OCI-LY7 (cell line): ENCODE results near the gene MAPK14. TPM values are rescaled to one million over a fixed set of nuclear protein-coding genes. Genes with fewer than 3 reads are reported as not detected.

Source experiments
- BruUV-seq: library from RNA; stranded (reverse); fragments of 400-500 nt; replicated peaks from 2 replicates; lab custom pipeline; 2021; lab: Mats Ljungman, UMichigan
- CTCF ChIA-PET: fragments of 300-600 bp; sonication (Branson Sonifier 250); formaldehyde crosslinking; loops from one replicate; lab custom pipeline; 2022; ENCODE audit warnings: antibody characterized with exemption; ENCODE audit not compliant: unreplicated experiment; lab: Charles Lee
- POLR2A ChIA-PET: fragments of 300-600 bp; sonication (Branson Sonifier 250); formaldehyde crosslinking; loops from one replicate; lab custom pipeline; 2022; ENCODE audit warnings: antibody characterized with exemption; lab: Charles Lee
- DNase-seq: peaks from one replicate; pipeline ENCODE4 v3.0.0-alpha.2; 2015; ENCODE audit warnings: low spot score
- H2AFZ ChIP-seq: fragments of 200-600 bp; sonication (generic), shearing (Covaris generic); 2 replicates; pipeline ENCODE4 v1.6.1; 2014; ENCODE audit warnings: mild to moderate bottlenecking, antibody characterized with exemption, low read length, moderate library complexity
- H3K27ac ChIP-seq: fragments of 200-600 bp; sonication (generic); 2 replicates; pipeline ENCODE4 v1.5.1; 2014; ENCODE audit warnings: mixed run types, low read depth, mild to moderate bottlenecking, moderate library complexity, low read length, inconsistent platforms; ENCODE audit not compliant: poor library complexity, severe bottlenecking
- H3K36me3 ChIP-seq: fragments of 200-600 bp; sonication (generic); 2 replicates; pipeline ENCODE4 v1.6.1; 2014; ENCODE audit warnings: mild to moderate bottlenecking, antibody characterized with exemption, low read length, moderate library complexity, mixed read lengths; ENCODE audit not compliant: insufficient read depth
- H3K4me1 ChIP-seq: fragments of 200-600 bp; sonication (generic); 2 replicates; pipeline ENCODE4 v1.5.1; 2014; ENCODE audit warnings: mild to moderate bottlenecking, low read length; ENCODE audit not compliant: insufficient read depth, poor library complexity, severe bottlenecking
- H3K4me2 ChIP-seq: fragments of 200-600 bp; sonication (generic); 2 replicates; pipeline ENCODE4 v1.6.1; 2014; ENCODE audit warnings: mild to moderate bottlenecking, low read length
- H3K4me3 ChIP-seq: fragments of 200-600 bp; sonication (generic); 2 replicates; pipeline ENCODE4 v1.5.1; 2014; ENCODE audit warnings: mild to moderate bottlenecking, low read depth, low read length; ENCODE audit not compliant: poor library complexity, severe bottlenecking
- H3K79me2 ChIP-seq: fragments of 200-600 bp; sonication (generic); 2 replicates; pipeline ENCODE4 v1.6.1; 2016; ENCODE audit warnings: low read depth, mild to moderate bottlenecking, low read length, moderate library complexity, mixed read lengths; ENCODE audit not compliant: insufficient read depth
- H3K9me2 ChIP-seq: fragments of 200-600 bp; sonication (generic); 2 replicates; pipeline ENCODE4 v1.6.1; 2016; ENCODE audit warnings: mild to moderate bottlenecking, low read length, mixed read lengths; ENCODE audit not compliant: insufficient read depth
- H3K9me3 ChIP-seq: fragments of 200-600 bp; sonication (generic); 2 replicates; pipeline ENCODE4 v1.6.1; 2014; ENCODE audit warnings: mild to moderate bottlenecking, mixed run types, low read length, mixed read lengths
- H4K20me1 ChIP-seq: fragments of 200-600 bp; sonication (generic); 2 replicates; pipeline ENCODE4 v1.6.1; 2014; ENCODE audit warnings: mild to moderate bottlenecking, antibody characterized with exemption, low read length, moderate library complexity, mixed read lengths; ENCODE audit not compliant: insufficient read depth
- CTCF ChIP-seq: fragments of 200-600 bp; sonication (generic); conservative IDR thresholded peaks from 2 replicates; pipeline ENCODE4 v1.5.1; 2014; ENCODE audit warnings: mild to moderate bottlenecking, antibody characterized with exemption, low read length, moderate library complexity, mixed read lengths
- EZH2phosphoT487 ChIP-seq: fragments of 200-600 bp; sonication (generic); IDR thresholded peaks from 2 replicates; pipeline ENCODE4 v1.6.1; 2018; ENCODE audit warnings: low read depth, borderline replicate concordance, mild to moderate bottlenecking, mixed run types, antibody characterized with exemption, low read length, moderate library complexity, mixed read lengths
- intact Hi-C: fragments of 100-400 bp; cut with micrococcal nuclease; formaldehyde crosslinking; loops from one replicate; pipeline ENCODE4 v1.10.0; 2022; ENCODE audit not compliant: unreplicated experiment
- total RNA-seq, 2 experiments: library from RNA; depleted of rRNA in 1 of 2; stranded (reverse); fragments of >200 nt in 1 of 2; shearing (Covaris generic) in 1 of 2; gene quantifications; 2 replicates each; pipeline ENCODE4 v1.2.3, GENCODE V29; 2014 to 2022

Gene MAPK14
- total RNA-seq, 2 experiments from 2014 or later = 38.7 to 43.1 TPM

GRCh38 chr6:36133148-36133547 lies 105.5 kb downstream of the MAPK14 start:
- DNase-seq = no peak
- Histone ChIP-seq H3K9me3 (no peaks in the 10 kb centered on the region), H3K79me2 (no peaks in the 10 kb centered on the region), H3K4me3 (no peak overlapping the region), H4K20me1 (no peaks in the 10 kb centered on the region), H3K4me1 (peaks cover 32% of the 10 kb centered on the region), H3K9me2 (no peaks in the 10 kb centered on the region), H3K36me3 (no peaks in the 10 kb centered on the region), H2AFZ (no peak overlapping the region), H3K27ac (no peak overlapping the region), H3K4me2 (no peak overlapping the region)
- CTCF ChIA-PET = no interaction called here
- POLR2A ChIA-PET = interaction anchor here (1.1 to 1.9 kb wide), 2 partner anchors 12 to 13 kb away, joined by 3 to 4 read pairs; no protein-coding TSS in a partner anchor
- intact Hi-C loops = no loop called here
- TF ChIP-seq CTCF = no peak
- BruUV-seq = no TSS peak

- CTCF ChIA-PET = no interaction called here
- H3K27ac ChIP-seq = no peak overlapping the region
- no peak overlapping the region for H3K4me3 ChIP-seq
- no peaks in the 10 kb centered on the region for H3K79me2 ChIP-seq
- H3K9me3 ChIP-seq = no peaks in the 10 kb centered on the region
- peaks cover 32% of the 10 kb centered on the region for H3K4me1 ChIP-seq
- no TSS peak for BruUV-seq
- no peak for TF ChIP-seq CTCF
- no peak for TF ChIP-seq EZH2phosphoT487
- H3K9me2 ChIP-seq = no peaks in the 10 kb centered on the region
- no peak for DNase-seq
- intact Hi-C loops = no loop called here
- POLR2A ChIA-PET = interaction anchor here (0.6 to 1.9 kb wide), 3 partner anchors 10 to 24 kb away, joined by 3 to 4 read pairs (median 4); no protein-coding TSS in a partner anchor
- H3K4me2 ChIP-seq = no peak overlapping the region
- no peaks in the 10 kb centered on the region for H3K36me3 ChIP-seq
- H2AFZ ChIP-seq = no peak overlapping the region
- H4K20me1 ChIP-seq = no peaks in the 10 kb centered on the region
These were observed 106.3 kb downstream of the MAPK14 start for GRCh38 chr6:36133912-36134311.

- ChIA-PET CTCF (no interaction called here), POLR2A (interaction anchor here (0.6 to 0.7 kb wide), 3 partner anchors 179 to 671 kb away, joined by 3 to 5 read pairs (median 4); no protein-coding TSS in a partner anchor)
- Histone ChIP-seq H3K27ac (no peak overlapping the region), H3K79me2 (no peaks in the 10 kb centered on the region), H3K9me2 (no peaks in the 10 kb centered on the region), H3K4me2 (no peak overlapping the region), H3K4me3 (no peak overlapping the region), H3K9me3 (no peaks in the 10 kb centered on the region), H3K4me1 (peaks cover 40% of the 10 kb centered on the region), H4K20me1 (no peaks in the 10 kb centered on the region), H2AFZ (no peak overlapping the region), H3K36me3 (no peaks in the 10 kb centered on the region)
- no peak for DNase-seq
- intact Hi-C loops = no loop called here
- BruUV-seq = no TSS peak
- no peak for TF ChIP-seq EZH2phosphoT487
- no peak for TF ChIP-seq CTCF
These were observed 107.6 kb downstream of the MAPK14 start for GRCh38 chr6:36135053-36135731.
